OCI-LY3 (cell line): ENCODE measurements around the gene TLR6.

Experiments used
- CTCF ChIP-seq: fragments of 200-600, 300-600 bp; sonication (generic); IDR thresholded peaks from 2 replicates; pipeline ENCODE4 v1.5.1; 2014; ENCODE audit warnings: antibody characterized with exemption, low read length, low read depth
- EZH2phosphoT487 ChIP-seq: fragments of 200-600 bp; shearing (Covaris generic); IDR thresholded peaks from 2 replicates; pipeline ENCODE4 v1.6.1; 2018; ENCODE audit warnings: antibody characterized with exemption, mixed run types, low read depth

- no peak for TF ChIP-seq CTCF
- no peak for TF ChIP-seq EZH2phosphoT487
Measured at GRCh38 chr4:38787693-38788092, 68.9 kb downstream of the TLR6 start.
